Loucy (cell line): ENCODE measurements around the gene PPM1N.

Experiments used
- CTCF ChIP-seq: fragments of 200-600 bp; sonication (generic); conservative IDR thresholded peaks from 2 replicates; pipeline ENCODE4 v1.5.1; 2014; ENCODE audit warnings: mild to moderate bottlenecking, antibody characterized with exemption, low read length
- EZH2phosphoT487 ChIP-seq: fragments of 200-600 bp; IDR thresholded peaks from 2 replicates; pipeline ENCODE4 v1.6.1; 2018; ENCODE audit warnings: antibody characterized with exemption, mild to moderate bottlenecking, moderate library complexity, borderline replicate concordance

GRCh38 chr19:45467115-45467455 is 31.2 kb upstream of the PPM1N start:
- no peak for TF ChIP-seq CTCF
- TF ChIP-seq EZH2phosphoT487 = no peak
